Gastrocnemius medialis (tissue), 4 donors: ENCODE results near the gene ATP10A. TPM values are rescaled to one million over a fixed set of nuclear protein-coding genes. Genes with fewer than 3 reads are reported as not detected.
A peak's percentile ranks its signal among the peaks of the same experiment; 100 is the strongest.

Experiments used
- ATAC-seq, 2 donors: fragments of 150-250 bp; one replicate each; pipeline ENCODE4 v1.9.1; 2016
- DNase-seq, 2 donors: peaks; one replicate each; pipeline ENCODE4 v3.0.0-alpha.2; 2019
- H3K27ac ChIP-seq, 4 donors: fragments of 200-600 bp; sonication (generic); 1 replicate in 1 of 4; 2 replicates in 3 of 4; pipeline ENCODE4 v1.5.1; 2016 to 2018; ENCODE audit warnings: mild to moderate bottlenecking in 2 of 4, moderate library complexity in 1 of 4
- H3K27me3 ChIP-seq, 3 donors: fragments of 200-600 bp; sonication (generic) in 2 of 3; 1 replicate in 1 of 3; 2 replicates in 2 of 3; pipeline versions ENCODE4 v1.5.1 to v1.6.0; 2016 to 2019; ENCODE audit warnings: mild to moderate bottlenecking in 1 of 3, moderate library complexity in 1 of 3
- H3K36me3 ChIP-seq, 2 donors: fragments of 200-600 bp; sonication (generic) in 1 of 2; one replicate each; pipeline ENCODE4 v1.5.1; 2017 to 2018
- H3K4me1 ChIP-seq, 2 donors: fragments of 200-600 bp; sonication (generic) in 1 of 2; one replicate each; pipeline ENCODE4 v1.5.1; 2016 to 2017; ENCODE audit warnings: mild to moderate bottlenecking in 2 of 2
- H3K4me3 ChIP-seq, 4 donors: fragments of 200-600 bp; sonication (generic) in 3 of 4; 1 replicate in 1 of 4; 2 replicates in 3 of 4; pipeline ENCODE4 v1.5.1; 2016 to 2019; ENCODE audit warnings: mild to moderate bottlenecking in 2 of 4
- H3K9me3 ChIP-seq, 3 donors: fragments of 200-600 bp; sonication (generic) in 2 of 3; 1 replicate in 1 of 3; 2 replicates in 2 of 3; pipeline ENCODE4 v1.5.1; 2016 to 2019
- POLR2A ChIP-seq, 2 donors: fragments of 450-650 bp; IDR thresholded peaks; one replicate each; pipeline ENCODE4 v1.6.1; 2017; ENCODE audit warnings: antibody characterized with exemption in 2 of 2, mild to moderate bottlenecking in 2 of 2, moderate library complexity in 2 of 2
- in situ Hi-C, 4 donors: fragments of 200-750 bp; cut with MboI; loops; one replicate each; pipeline versions ENCODE4 v1.15.0 to v1.8.0; 2017; ENCODE audit warnings: low sequenced_read_pairs in 4 of 4
- intact Hi-C: fragments of 100-400 bp; cut with DNase I; formaldehyde crosslinking; loops from one replicate; pipeline ENCODE4 v1.15.1; 2023; ENCODE audit warnings: low total_unique reads
- total RNA-seq, 4 donors: library from RNA; depleted of rRNA; stranded (reverse); fragments of >200 nt; gene quantifications; one replicate each; pipeline versions ENCODE4 v1.1.0 to v1.2.3, GENCODE V29; 2016
- TF ChIP-seq, protein P1 (sequence below), 5 experiments: fragments of 450-650 bp in 3 of 5; fragments of 200-600 bp in 2 of 5; sonication (generic) in 2 of 5; IDR thresholded peaks in 4 of 5; conservative IDR thresholded peaks in 1 of 5; 1 replicate in 4 of 5; 2 replicates in 1 of 5; pipeline ENCODE4 v1.5.1; 2016 to 2019; ENCODE audit warnings: antibody characterized with exemption in 5 of 5, mild to moderate bottlenecking in 3 of 5, moderate library complexity in 3 of 5

The ATP10A gene
- total RNA-seq, 4 donors from 2014 or later, result 0.36 to 0.56 (median 0.47) TPM

GRCh38 chr15:25832158-25832557 lies 31.0 kb downstream of the ATP10A start:
- in situ Hi-C loops, result loop anchor here in 1 of 4 donors (25.0 kb wide), 1 partner anchor 105 kb away; no protein-coding TSS in a partner anchor
- no peak overlapping the region for H3K4me3 ChIP-seq
- no peaks in the 10 kb centered on the region for H3K36me3 ChIP-seq
- peaks cover 0 to 11% of the 10 kb centered on the region in 2 donors for H3K4me1 ChIP-seq
- H3K27ac ChIP-seq, result no peak overlapping the region
- H3K27me3 ChIP-seq, result no peaks in the 10 kb centered on the region
- TF ChIP-seq, protein P1, sequence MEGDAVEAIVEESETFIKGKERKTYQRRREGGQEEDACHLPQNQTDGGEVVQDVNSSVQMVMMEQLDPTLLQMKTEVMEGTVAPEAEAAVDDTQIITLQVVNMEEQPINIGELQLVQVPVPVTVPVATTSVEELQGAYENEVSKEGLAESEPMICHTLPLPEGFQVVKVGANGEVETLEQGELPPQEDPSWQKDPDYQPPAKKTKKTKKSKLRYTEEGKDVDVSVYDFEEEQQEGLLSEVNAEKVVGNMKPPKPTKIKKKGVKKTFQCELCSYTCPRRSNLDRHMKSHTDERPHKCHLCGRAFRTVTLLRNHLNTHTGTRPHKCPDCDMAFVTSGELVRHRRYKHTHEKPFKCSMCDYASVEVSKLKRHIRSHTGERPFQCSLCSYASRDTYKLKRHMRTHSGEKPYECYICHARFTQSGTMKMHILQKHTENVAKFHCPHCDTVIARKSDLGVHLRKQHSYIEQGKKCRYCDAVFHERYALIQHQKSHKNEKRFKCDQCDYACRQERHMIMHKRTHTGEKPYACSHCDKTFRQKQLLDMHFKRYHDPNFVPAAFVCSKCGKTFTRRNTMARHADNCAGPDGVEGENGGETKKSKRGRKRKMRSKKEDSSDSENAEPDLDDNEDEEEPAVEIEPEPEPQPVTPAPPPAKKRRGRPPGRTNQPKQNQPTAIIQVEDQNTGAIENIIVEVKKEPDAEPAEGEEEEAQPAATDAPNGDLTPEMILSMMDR (IDR thresholded peaks at IDR 0.05 in 4 of 5, conservative IDR thresholded peaks at IDR 0.05 in 1 of 5), result no peak
- TF ChIP-seq POLR2A (IDR thresholded peaks at IDR 0.05), result no peak
- intact Hi-C loops, result no loop called here
- DNase-seq, result no peak
- no peaks in the 10 kb centered on the region for H3K9me3 ChIP-seq
- no peak for ATAC-seq

DNA sequence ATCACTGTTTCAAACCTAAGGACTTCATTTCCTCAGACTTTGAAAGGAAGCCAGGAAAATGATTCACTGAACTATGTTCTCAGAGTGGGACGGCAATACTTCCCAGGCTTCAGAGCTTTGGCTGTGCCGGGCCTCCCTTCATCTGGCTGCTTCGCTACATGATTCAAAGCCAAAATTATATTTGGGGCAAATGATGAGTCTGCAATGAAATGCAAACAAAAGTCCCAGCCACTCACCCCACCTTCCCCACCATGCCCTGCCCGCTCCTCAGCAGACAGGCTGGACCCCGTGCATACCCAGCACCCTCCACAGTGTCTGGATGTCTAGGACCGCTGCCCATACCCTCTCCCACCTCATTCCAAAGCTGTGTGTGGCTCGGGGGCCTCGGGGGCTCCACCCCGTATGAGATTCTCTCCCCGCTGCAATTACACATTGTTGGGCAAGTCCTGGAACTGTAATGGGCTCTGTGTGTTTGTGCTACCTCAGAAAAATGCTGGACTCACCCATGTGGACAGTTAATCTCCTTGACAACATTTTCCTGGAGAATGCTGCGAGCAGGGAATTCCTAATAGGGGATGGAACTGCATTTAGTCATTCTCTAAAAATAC lies 32.2 kb downstream of the ATP10A start:
- peak overlapping the region in 3 of 4 donors; percentile 4 to 49 (median 29) for H3K27ac ChIP-seq
- peak in 1 of 2 donors; percentile 47 for DNase-seq
- no peaks in the 10 kb centered on the region for H3K27me3 ChIP-seq
- in situ Hi-C loops (loop anchor here in 1 of 4 donors (25.0 kb wide), 1 partner anchor 106 kb away; no protein-coding TSS in a partner anchor), intact Hi-C loops (no loop called here)
- H3K4me3 ChIP-seq, result no peak overlapping the region
- TF ChIP-seq, protein P1 (IDR thresholded peaks at IDR 0.05 in 4 of 5, conservative IDR thresholded peaks at IDR 0.05 in 1 of 5), result no peak
- TF ChIP-seq POLR2A (IDR thresholded peaks at IDR 0.05), result no peak
- ATAC-seq, result peak; percentile 83 to 88
- H3K4me1 ChIP-seq, result peaks cover 0 to 11% of the 10 kb centered on the region in 2 donors
- H3K36me3 ChIP-seq, result no peaks in the 10 kb centered on the region
- no peaks in the 10 kb centered on the region for H3K9me3 ChIP-seq

GRCh38 chr15:25829073-25829472 lies 34.1 kb downstream of the ATP10A start:
- Histone ChIP-seq H3K27me3 (no peaks in the 10 kb centered on the region), H3K4me3 (no peak overlapping the region), H3K27ac (no peak overlapping the region), H3K36me3 (no peaks in the 10 kb centered on the region), H3K9me3 (no peaks in the 10 kb centered on the region), H3K4me1 (peaks cover 0 to 11% of the 10 kb centered on the region in 2 donors)
- DNase-seq (no peak), ATAC-seq (no peak)
- TF ChIP-seq, protein P1 (IDR thresholded peaks at IDR 0.05 in 4 of 5, conservative IDR thresholded peaks at IDR 0.05 in 1 of 5), result no peak
- TF ChIP-seq POLR2A (IDR thresholded peaks at IDR 0.05), result no peak
- in situ Hi-C loops, result loop anchor here in 1 of 4 donors (25.0 kb wide), 1 partner anchor 108 kb away; no protein-coding TSS in a partner anchor
- intact Hi-C loops, result no loop called here

- in situ Hi-C loops, result loop anchor here in 1 of 4 donors (25.0 kb wide), 1 partner anchor 112 kb away; no protein-coding TSS in a partner anchor
- H3K4me1 ChIP-seq, result peaks cover 0 to 2% of the 10 kb centered on the region in 2 donors
- no peak overlapping the region for H3K27ac ChIP-seq
Measured at GRCh38 chr15:25825207-25825606, 37.9 kb downstream of the ATP10A start.

More at GRCh38 chr15:25825207-25825606, 37.9 kb downstream of the ATP10A start:
- Histone ChIP-seq H3K36me3 (no peaks in the 10 kb centered on the region), H3K4me3 (no peak overlapping the region), H3K9me3 (no peaks in the 10 kb centered on the region), H3K27me3 (no peaks in the 10 kb centered on the region)
- intact Hi-C loops, result no loop called here
- TF ChIP-seq POLR2A (IDR thresholded peaks at IDR 0.05), result no peak
- TF ChIP-seq, protein P1 (IDR thresholded peaks at IDR 0.05 in 4 of 5, conservative IDR thresholded peaks at IDR 0.05 in 1 of 5), result no peak
- ATAC-seq (no peak), DNase-seq (no peak)
